ENCODE data around the gene ATAD5.

Gene ATAD5

GRCh38 chr17:30831663-30832437 lies at the start of gene ATAD5:
TSS of gene ATAD5 (plus strand) at chr17:30831966. CDS start at chr17:30832348, 382 bp downstream.
- DNase-seq (ENCODE audit: low read depth), result peak; percentile 74
- peak within 1 kb of the TSS; percentile 99 for H3K4me3 ChIP-seq (ENCODE audit: low read depth, low read length)
- TF ChIP-seq CTCF (IDR thresholded peaks at IDR 0.05; ENCODE audit: low read depth, low read length, missing control alignments), result no peak

GRCh38 chr17:30782206-30782605 lies 49.6 kb upstream of the ATAD5 start:
- no peak for TF ChIP-seq CTCF (IDR thresholded peaks at IDR 0.05; ENCODE audit: low read depth, low read length, missing control alignments)
- DNase-seq (ENCODE audit: low read depth), result no peak
- H3K4me3 ChIP-seq (ENCODE audit: low read depth, low read length), result no peak overlapping the region

- H3K4me3 ChIP-seq (ENCODE audit: low read depth, low read length), result no peak overlapping the region
- DNase-seq (ENCODE audit: low read depth), result no peak
- TF ChIP-seq CTCF (IDR thresholded peaks at IDR 0.05; ENCODE audit: low read depth, low read length, missing control alignments), result no peak
Observed at GRCh38 chr17:30788918-30789317, 42.8 kb upstream of the ATAD5 start.

GRCh38 chr17:30790279-30790678 lies 41.5 kb upstream of the ATAD5 start:
- TF ChIP-seq CTCF (IDR thresholded peaks at IDR 0.05; ENCODE audit: low read depth, low read length, missing control alignments), result no peak
- no peak overlapping the region for H3K4me3 ChIP-seq (ENCODE audit: low read depth, low read length)

GRCh38 chr17:30793282-30793977 lies 38.3 kb upstream of the ATAD5 start:
- DNase-seq (ENCODE audit: low read depth), result no peak
- no peak overlapping the region for H3K4me3 ChIP-seq (ENCODE audit: low read depth, low read length)
- TF ChIP-seq CTCF (IDR thresholded peaks at IDR 0.05; ENCODE audit: low read depth, low read length, missing control alignments), result no peak

More at GRCh38 chr17:30790279-30790678, 41.5 kb upstream of the ATAD5 start:
- no peak for DNase-seq (ENCODE audit: low read depth)

GRCh38 chr17:30794372-30794771 lies 37.4 kb upstream of the ATAD5 start:
- no peak overlapping the region for H3K4me3 ChIP-seq (ENCODE audit: low read depth, low read length)
- DNase-seq (ENCODE audit: low read depth), result no peak
- TF ChIP-seq CTCF (IDR thresholded peaks at IDR 0.05; ENCODE audit: low read depth, low read length, missing control alignments), result no peak
